Suprapubic skin (tissue), 3 donors: ENCODE measurements around the gene EPB41L4A.

Source experiments
- CTCF ChIP-seq, 2 donors: fragments of 200-600 bp in 1 of 2; fragments of 450-650 bp in 1 of 2; sonication (generic) in 1 of 2; IDR thresholded peaks; one replicate each; pipeline ENCODE4 v1.5.1; 2016 to 2019; ENCODE audit warnings: antibody characterized with exemption in 2 of 2, mild to moderate bottlenecking in 1 of 2, moderate library complexity in 1 of 2
- EP300 ChIP-seq: sonication (generic); formaldehyde crosslinking; IDR thresholded peaks from one replicate; pipeline ENCODE4 v1.6.1; 2017; ENCODE audit warnings: antibody characterized with exemption
- POLR2A ChIP-seq, 2 donors: fragments of 450-650 bp; IDR thresholded peaks; one replicate each; pipeline ENCODE4 v1.6.1; 2017; ENCODE audit warnings: antibody characterized with exemption in 2 of 2, mild to moderate bottlenecking in 2 of 2, moderate library complexity in 2 of 2

- TF ChIP-seq CTCF (IDR thresholded peaks at IDR 0.05) (no peak), POLR2A (IDR thresholded peaks at IDR 0.05) (no peak), EP300 (no peak)
These were observed 275.4 kb downstream of the EPB41L4A start for GRCh38 chr5:112143690-112144089.
